PC-3 (cell line): ENCODE data around the gene RND1.

ENCODE experiments used
- EZH2 ChIP-seq: fragments of 300-600 bp; sonication (generic); IDR thresholded peaks from one replicate; pipeline ENCODE4 v1.6.1; 2017; ENCODE audit warnings: antibody characterized with exemption, mild to moderate bottlenecking, low read length; ENCODE audit not compliant: unreplicated experiment
- EZH2phosphoT487 ChIP-seq: fragments of 300-600 bp; sonication (generic); IDR thresholded peaks from 2 replicates; pipeline ENCODE4 v1.6.1; 2018; ENCODE audit warnings: mild to moderate bottlenecking, antibody characterized with exemption, low read length, borderline replicate concordance
- TF ChIP-seq, protein P1 (sequence below): fragments of 300-600 bp; sonication (generic); conservative IDR thresholded peaks from 2 replicates; pipeline ENCODE4 v1.5.1; 2017; ENCODE audit warnings: antibody characterized with exemption, low read depth, mild to moderate bottlenecking, low read length

DNA sequence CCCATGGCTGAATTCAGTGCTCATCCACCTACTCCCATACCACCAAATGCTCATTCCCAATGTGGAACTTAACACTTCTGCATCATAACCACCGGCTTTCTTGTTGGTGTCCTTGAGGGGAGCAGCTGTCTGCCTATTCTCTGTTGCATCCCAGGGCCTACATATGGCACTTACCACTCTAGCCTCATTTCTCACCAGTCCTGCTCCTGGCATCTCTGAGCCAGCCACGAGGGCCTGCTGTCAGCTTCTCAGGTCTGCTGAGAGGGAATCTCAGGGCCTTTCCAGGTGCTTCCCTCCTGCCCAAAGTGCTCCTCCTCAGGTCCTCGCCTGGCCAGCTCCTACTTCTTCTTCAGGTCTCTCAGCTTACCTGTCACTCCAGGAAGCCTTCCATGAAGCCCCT, 24.0 kb upstream of the RND1 start:
- TF ChIP-seq EZH2phosphoT487 (no peak), EZH2 (no peak)
- TF ChIP-seq, protein P1, sequence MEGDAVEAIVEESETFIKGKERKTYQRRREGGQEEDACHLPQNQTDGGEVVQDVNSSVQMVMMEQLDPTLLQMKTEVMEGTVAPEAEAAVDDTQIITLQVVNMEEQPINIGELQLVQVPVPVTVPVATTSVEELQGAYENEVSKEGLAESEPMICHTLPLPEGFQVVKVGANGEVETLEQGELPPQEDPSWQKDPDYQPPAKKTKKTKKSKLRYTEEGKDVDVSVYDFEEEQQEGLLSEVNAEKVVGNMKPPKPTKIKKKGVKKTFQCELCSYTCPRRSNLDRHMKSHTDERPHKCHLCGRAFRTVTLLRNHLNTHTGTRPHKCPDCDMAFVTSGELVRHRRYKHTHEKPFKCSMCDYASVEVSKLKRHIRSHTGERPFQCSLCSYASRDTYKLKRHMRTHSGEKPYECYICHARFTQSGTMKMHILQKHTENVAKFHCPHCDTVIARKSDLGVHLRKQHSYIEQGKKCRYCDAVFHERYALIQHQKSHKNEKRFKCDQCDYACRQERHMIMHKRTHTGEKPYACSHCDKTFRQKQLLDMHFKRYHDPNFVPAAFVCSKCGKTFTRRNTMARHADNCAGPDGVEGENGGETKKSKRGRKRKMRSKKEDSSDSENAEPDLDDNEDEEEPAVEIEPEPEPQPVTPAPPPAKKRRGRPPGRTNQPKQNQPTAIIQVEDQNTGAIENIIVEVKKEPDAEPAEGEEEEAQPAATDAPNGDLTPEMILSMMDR = no peak
